ENCODE data around the gene CFDP1. TPM values are rescaled to one million over a fixed set of nuclear protein-coding genes. Genes with fewer than 3 reads are reported as not detected.
A peak's percentile ranks its signal among the peaks of the same experiment; 100 is the strongest.
"Not testable (repeated sequence)": the region's sequence is repeated elsewhere in the genome, so short reads cannot be mapped to it uniquely, and the experiment has no call there.

CFDP1 gene
- 60.2 TPM for total RNA-seq

DNA sequence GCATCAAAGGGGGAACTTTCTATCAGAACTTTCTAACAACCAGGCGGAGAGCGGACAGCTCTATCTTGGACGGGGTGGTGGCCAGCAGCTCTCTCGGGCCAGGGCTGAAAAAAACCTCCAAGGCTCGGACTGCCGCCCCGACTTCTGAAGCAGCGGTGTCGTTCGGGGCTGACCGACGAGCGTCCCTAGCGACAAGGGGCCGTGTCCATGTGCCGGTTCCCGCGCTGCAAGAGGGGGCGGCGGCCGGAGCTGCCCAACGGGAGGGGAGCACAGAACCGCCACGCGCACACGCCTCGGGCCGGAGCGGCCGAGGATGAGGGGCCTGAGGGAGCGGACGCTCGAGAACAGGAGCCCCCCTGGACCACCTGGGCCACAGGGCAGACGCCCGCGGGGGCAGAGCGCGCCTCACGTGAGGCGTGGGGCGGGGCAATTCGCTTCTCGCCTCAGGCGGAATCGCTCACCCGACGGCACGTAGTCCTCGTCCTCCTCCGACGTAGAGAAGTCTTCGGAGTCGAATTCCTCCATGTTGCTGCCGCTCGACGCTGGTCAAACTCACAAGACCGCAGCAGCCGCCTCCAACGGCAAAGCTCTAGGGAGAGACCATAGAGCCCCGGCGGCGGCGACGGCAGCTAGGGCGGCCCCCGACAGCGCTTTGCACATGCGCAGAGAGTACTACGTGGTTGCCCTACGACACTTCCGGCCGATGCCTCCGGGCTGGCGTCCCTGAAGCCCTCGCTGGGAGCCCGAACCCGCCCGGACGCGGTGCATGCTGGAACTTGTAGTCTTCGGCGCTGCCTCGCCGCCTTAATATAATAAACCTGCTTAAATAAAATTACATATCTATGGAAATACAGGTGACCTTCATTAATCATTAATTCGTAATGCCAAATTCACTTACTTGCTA, at the start of gene CFDP1:
TSS of gene CFDP1 (minus strand) at position 676 of the 904 bp plus-strand sequence. CDS start at position 525, 151 bp downstream.
- peak; percentile 97 for DNase-seq (ENCODE audit: low spot score)

DNA sequence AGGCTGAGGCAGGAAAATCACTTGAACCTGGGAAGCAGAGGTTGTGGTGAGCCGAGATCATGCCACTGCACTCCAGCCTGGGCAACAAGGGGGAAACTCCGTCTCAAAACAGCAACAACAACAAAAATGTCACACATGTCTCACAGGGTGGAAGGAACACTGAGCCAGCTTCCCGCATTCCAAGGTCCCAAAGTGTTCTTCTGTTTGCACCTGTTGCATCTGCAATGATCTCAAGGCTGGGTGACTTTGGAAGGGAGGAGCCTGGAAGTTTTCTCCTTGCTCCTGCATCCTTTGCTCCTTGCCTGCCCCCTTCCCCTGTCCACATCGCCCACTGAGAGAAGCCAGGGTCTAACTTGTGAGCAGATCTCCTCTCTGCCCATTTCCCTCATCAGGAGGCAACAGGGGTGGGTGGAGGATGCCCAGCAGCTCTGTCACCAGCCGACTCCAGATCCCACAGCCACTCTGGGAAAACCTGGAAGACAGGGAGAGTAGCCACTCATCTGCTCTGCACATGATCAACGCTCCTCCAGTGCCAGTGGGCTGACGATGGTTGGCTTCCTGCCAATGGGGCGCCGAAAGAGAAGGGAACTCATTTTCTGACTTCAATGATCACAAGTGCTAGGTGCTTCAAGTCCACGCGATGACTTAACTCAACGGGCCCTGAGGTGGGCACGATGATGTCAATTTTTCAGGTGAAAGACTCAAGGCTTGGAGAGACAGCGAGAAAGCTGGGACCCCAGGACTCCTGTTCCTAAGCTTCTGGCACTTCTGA, 49.3 kb upstream of the CFDP1 start:
- no peak for DNase-seq (ENCODE audit: low spot score)

DNA sequence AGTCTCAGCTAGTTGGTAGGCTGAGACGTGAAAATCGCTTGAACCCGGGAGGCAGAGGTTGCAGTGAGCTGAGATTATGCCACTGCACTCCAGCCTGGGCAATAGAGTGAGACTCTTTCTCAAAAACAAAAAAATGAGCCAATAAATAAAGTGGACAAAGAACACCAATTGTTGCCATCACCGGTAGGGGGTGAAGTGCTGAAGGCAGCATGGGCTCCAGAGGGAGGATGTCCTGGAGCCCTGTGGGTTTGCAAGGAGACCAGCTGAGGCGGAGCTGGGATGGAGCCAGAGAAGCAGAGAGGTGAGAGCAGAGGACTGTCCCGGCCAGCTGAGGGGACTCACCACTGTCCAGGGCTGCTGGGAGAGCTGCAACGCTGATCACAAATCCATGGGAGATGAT, 48.2 kb upstream of the CFDP1 start:
- no peak for DNase-seq (ENCODE audit: low spot score)

DNA sequence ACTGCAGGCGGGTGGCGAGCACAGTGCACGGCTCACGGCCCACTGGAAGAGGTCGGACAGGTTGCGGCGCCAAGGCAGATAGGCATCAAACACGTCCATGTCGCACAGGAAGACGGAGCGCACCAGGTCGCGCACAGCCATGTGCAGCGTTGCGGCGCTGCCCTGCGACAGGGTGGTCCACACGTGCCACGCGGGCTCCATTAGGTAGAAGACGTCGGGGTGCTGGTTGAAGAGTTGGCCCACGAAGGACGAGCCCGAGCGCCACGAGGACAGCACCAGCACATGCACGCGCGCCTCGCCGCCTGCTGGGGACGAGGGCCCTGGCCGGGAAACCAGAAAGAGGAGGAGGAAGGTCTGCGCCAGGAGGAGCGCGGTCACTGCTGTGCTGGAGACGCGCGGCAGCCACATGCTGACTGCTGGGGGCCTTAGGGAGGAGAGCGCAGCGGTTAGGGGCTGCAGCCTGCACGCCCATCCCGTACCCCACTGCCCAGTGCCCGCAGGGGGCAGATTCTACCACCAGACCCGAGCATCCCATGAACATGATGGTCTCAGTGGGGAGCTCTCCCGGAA, 46.2 kb upstream of the CFDP1 start:
- no peak for DNase-seq (ENCODE audit: low spot score)

DNA sequence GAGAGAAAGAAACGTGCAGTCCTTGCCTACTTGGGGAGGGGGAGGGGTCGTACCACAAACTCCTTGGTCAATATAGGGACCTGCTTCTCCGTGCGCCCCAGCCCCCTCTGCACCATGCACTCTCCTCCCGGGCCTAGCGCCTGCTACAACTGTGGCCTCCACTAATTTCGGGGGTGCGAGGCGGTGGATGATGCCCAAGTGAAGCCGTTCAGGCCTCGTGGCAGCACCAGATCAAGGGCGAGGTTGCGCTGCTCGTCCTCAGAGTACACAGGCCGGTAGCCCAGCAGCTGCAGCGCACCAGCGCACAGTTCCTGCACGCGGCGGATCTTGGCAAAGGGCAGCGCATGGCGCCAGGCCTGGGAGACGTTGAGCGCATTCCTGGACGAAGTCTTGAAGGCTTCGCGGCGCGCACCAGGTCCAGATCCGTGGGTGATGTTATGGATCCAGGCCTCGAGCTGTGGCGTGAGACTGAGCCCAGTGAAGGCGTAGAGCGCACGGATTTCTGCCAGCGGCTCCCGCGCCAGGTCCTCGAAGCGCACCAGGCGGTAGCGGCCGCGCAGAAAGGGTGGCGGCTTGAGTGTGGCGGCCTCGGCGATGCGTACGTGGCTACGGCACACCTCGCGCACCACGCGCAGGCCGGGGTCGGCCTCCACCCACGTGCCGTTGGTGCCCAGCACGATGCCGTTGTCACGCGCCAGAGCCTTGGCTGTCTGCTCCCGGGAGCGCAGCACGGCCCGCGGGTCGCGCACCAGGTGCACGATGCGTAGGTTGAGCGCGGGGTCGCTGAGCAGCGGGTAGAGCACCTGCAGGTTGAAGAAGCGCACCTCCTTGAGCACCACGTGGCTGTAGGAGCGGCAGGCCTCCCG, 45.4 kb upstream of the CFDP1 start:
- no peak for DNase-seq (ENCODE audit: low spot score)

DNA sequence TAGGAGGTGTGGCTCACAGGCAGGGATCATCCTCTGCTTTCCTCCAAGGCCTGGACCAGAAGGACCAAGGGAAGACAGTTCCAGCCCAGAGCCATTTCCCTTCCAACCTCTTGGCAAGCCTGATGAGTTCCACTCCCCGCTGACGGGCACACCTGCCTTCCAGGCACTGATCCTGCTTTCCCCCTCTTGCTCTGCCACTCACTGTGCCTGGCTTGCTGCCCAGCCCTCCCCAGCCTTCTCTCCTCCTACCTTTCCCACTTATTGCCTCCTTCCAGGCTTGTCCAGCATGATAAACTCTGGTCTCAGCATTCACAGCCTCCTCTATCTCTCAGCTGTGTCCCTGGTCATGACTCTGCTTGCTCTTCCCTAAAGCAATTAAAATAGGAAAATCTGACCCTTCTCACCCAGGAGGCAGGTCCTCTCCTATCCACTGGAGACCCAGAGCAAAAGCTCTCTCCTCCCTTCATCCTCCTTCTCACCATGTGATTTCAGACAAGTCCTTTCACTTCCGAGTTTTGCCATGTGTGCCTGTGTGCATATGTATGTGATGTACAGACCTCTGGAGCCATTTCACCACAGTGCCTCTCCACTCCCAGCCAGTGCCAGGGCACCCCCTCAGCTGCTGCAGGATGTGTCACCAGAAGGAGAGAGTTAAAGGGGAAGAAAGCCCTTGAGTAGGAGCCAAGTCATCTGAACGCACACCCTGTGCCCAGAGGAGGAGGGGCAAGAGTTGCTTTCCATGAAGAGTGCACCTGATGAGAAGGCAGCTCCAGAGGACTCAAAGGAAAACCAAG, 44.6 kb upstream of the CFDP1 start:
- DNase-seq (ENCODE audit: low spot score): no peak

DNA sequence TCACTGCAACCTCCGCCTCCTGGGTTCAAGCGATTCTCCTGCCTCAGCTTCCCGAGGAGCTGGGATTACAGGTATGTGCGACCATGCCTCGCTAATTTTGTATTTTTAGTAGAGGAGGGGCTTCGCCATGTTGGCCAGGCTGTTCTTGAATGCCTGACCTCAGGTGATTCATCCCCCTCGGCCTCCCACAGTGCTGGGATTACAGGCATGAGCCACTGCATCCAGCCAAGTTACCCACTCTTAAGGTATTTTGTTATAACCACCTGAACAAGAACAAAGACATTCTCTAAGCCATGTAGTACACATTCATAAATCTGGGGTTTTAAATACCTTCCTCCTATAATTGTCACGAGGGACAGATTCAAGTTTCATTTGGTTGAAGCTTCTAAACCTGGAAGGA, 43.5 kb upstream of the CFDP1 start:
- no peak for DNase-seq (ENCODE audit: low spot score)

DNA sequence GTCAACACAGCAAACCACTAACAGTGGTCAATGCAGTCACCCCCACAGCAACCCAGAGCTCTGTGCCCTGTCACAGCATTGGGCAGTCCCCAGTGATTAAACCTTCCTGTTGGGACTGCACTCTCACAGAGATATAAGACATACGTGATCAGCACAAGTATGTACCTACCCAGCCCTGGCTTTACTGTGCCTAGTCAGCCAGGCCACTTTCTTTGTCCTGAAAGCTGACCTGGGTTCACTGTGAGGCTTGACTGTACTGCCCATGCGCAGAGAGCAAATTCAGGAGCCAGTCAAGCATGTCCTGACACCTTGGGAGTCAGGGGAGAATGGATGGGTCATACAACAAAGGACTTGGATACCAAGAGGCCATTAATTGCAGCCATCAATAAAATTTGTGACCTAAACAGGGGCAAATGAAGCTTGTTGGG, 42.1 kb upstream of the CFDP1 start:
- no peak for DNase-seq (ENCODE audit: low spot score)

DNA sequence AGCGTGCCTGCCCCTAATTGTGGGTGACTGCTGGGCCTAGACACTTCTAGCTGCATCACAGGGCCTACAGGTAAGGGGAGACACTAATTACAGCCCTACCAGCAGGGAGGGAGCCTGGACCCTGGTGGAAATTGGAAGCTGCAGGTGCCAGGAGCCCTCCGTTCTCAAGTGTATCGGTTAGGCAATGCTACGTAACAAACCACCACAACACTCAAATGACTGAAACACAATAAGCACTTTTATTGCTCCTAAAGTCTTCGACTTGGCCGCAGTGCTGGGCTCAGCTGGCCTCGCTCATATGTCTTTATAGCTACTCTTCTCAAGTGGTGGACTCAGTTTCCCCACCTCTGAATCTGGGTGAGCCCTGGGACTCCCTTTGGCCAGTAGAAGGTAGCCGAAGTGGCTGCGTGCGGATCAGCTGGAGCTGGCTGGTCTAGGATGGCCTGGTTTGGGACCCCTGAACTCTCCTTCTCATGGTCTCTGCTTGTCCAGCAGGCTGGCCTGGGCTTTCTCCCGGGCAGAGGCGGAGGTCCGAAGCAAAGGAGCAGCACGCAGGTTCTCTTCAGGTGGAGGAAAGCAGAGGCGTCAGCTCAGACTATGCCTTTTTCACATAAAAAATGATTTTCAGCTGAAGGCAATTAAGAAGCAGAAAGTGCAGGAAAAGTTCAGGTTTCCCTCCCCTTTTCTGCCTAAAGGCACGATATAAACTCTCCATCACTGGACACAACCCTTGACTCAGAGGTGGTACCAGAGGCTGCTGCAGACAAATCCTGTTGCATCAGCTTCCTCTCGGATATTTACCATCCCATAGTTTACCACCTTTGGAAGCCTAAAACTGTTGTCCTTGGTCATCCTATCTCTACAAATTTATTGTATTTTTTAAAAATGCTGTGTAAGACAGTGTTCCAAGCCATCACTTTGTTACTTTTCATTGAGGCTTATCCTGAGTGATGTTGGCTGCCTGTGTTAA, 39.9 kb upstream of the CFDP1 start:
- DNase-seq (ENCODE audit: low spot score): no peak

DNA sequence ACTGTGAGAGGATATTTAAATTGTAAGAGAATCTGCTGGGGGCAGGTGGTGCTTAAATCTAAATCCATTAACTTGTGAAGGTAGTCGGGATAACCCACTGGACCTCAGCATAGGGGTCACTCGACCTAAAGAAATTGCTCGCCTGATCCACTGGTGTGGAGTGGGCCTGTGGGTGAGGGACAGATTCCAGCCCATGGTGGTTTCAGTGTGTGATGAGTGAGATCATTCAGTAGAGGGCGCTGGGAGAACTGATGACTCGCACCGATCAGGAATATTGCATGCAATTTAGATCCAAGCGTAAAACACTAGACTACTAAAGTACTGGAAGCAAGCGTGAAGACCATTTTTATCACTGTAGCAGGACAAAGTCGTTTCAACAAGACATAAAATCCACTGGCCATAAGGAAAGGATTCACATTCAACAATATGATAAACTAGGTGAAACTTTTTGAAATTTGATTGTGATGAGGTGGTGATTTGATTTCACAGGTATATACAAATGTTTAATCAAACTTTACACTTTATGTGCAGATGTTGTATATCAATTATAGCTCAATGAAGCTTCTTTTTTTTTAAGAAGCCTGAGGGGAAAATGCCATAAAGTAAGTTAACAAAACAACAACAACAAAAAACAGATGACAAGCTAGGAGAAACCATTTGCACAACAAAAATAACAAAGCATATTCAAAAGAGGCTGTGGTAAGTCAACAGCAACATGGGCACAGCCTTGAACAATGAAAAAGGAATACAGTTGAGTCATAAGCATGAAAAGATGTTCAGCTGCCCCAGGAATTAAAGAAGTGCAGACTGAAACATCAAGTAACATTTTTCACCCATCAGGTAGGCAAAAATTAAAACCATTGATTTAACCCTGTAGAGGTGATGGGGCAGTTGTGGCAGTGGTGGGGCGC, 38.7 kb upstream of the CFDP1 start:
- peak; percentile 66 for DNase-seq (ENCODE audit: low spot score)

DNA sequence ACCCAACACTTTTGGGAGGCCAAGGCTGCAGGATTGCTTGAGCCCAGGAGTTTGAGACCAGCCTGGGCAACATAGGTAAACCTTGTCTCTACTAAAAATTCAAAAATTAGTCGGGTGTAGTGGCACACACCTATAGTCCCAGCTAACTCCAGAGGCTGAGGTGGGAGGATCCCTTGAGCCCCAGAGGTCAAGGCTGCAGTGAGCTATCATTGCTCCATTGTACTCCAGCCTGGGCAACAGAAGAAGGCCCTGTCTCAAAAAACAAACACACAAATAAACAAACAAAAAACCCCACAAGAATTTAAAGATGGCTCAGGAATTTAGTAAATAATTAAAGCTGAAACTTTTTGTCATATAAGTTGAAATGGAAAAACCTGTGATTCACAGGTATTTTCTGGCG, 33.5 kb upstream of the CFDP1 start:
- no peak for DNase-seq (ENCODE audit: low spot score)

DNA sequence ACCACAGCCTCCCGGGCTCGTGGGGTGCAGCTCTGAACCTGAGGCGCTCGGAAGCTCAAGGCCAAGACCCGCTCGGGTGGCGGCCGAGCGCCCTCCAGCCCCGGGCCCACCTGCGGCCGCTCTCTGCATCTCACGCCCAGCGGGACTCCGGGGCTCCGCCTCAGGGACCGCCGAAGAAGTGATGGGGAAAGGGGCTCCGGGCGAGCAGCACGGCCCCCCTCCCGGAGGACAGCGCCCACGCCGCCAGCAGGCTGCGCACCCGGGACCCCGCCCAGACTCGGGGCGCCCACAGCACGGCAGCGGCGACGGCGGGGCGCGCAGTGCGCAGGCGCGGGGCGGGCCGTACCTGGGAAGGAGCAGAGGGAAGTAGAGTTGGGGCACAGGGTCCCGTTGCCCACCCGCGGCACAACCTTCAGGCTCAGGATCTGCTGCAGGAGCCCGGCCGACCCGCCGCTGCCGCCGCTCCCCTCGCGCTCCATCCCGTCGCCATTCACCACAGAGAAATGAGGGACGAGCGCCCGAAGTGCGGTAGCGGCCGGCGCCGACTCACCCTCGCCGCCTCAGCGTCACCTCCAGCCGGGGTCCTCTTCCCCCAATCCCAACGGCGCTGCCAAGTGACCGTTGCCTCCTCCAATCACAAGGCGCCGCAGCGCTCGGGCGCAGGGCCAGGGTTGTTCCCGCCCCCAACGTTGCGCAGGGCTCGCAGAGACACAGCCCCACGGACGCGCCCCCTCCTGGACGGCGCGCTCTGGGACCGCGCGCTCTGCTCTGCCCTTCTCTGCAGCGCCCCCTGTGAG, 31.0 kb upstream of the CFDP1 start, which contains the start of gene TMEM170A:
TSS of gene TMEM170A (minus strand) at position 568 of the 797 bp plus-strand sequence. CDS start at position 479, 89 bp downstream.
- DNase-seq (ENCODE audit: low spot score): peak; percentile 100

DNA sequence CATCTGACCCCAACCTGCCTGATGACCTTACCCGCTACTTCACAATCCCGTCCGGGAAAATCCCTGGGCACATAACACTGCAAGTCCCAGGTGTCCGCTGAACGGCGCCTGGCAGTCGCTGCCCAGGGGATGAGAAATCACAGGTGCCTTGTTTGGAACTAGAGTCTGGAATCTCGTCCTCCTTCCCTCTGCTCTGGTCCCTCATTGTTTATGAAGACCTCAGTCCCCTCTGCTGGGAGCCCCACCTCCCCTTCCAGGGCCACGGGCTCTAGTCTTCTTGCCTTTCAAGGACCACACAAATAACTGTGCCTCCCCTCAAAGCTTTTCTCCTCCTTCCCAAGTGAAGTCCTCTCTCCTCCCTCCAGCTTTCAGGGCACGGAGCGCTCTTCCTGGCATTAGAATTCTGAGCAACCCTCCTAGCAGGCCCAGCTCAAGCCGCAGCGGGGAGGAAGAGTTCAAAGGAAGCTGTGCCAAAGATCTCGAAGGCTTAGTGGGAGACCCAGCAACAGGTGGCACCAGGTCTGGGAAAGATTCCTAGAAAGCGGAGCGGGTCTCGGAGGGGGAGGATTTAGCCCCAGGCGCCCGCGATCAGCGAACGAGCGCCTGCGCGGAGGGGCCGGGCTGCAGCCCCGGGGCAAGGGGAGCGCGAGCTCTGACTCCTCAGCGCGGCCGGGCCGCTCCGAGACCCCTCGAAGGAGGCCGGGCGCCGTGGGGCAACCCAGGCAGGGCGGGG, 30.3 kb upstream of the CFDP1 start:
- DNase-seq (ENCODE audit: low spot score): not testable (repeated sequence)

DNA sequence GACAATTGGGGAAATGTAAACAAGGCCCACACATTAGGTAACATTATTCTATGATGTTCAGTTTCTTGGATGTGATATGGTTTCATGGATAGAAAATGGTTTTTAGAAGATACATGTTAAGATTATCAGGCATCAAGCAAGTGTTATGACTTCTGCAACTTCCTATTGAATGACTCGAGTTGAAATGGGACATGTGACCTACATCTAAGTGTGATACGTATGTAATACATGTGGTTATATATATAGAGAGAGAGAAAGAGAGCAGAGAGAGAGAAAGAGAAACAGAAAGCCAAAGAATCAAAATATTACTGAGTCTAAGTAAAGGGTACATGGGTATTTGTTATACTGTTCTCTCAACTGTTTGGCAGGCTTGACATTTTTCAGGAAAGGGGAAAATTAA, 29.5 kb upstream of the CFDP1 start:
- no peak for DNase-seq (ENCODE audit: low spot score)

DNA sequence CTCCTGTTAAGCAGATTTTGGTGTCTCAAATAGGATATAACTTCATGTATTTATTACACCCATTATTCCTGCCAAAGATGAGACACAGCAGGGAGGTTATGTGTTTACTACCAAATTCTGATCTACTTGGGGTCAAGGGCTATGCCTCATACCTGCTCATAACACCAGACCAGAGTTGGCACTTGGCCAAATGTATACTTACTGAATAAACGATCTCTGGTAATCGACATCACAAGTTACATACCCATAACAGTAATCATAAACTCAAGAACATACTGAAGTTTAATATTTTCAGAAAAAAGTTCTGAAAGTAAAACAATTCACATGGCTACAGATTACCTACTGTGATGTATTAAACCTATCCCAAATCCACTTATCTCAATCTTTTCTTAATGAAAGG, 28.3 kb upstream of the CFDP1 start:
- DNase-seq (ENCODE audit: low spot score): no peak

DNA sequence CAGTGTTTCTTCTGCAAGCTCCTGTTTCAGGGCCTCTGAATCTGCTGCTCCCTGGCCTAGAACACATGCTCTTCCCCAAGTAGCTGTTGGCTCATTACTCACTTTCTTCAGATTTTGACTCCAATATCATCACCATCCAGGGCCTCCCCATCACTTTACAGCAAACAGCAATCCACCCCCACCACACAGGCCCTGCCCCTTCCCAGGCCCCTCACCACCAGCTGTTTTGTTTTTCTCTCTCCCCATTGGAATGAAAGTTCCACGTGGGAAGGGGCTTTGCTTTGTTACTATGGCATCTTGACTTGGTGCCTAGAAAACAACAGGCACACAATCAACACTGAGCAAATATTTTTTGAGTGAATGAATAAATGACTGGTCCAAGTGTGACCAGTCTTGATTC, 27.1 kb upstream of the CFDP1 start:
- DNase-seq (ENCODE audit: low spot score): no peak

DNA sequence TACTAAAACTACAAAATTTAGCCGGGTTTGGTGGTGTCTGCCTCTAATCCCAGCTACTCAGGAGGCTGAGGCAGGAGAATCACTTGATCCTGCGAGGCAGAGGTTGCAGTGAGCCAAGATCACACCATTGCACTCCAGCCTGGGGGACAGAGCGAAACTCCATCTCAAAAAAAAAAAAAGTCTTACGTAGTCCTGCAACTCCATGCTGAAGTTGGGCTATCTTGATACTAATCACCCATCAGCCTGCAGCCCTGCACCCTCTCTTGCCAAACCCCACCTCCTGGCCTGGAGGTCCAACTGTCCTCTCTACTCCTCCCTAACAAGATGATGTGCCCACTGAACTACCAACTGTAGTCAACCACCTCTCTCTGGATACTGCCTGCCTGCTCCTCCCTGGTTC, 26.4 kb upstream of the CFDP1 start:
- DNase-seq (ENCODE audit: low spot score): no peak
